OCI-LY3 (cell line): ENCODE results near the gene CDC25B.

Experiments
- CTCF ChIP-seq: fragments of 200-600, 300-600 bp; sonication (generic); IDR thresholded peaks from 2 replicates; pipeline ENCODE4 v1.5.1; 2014; ENCODE audit warnings: antibody characterized with exemption, low read length, low read depth
- EZH2phosphoT487 ChIP-seq: fragments of 200-600 bp; shearing (Covaris generic); IDR thresholded peaks from 2 replicates; pipeline ENCODE4 v1.6.1; 2018; ENCODE audit warnings: antibody characterized with exemption, mixed run types, low read depth

GRCh38 chr20:3767110-3767426 is 29.0 kb upstream of the CDC25B start:
- TF ChIP-seq CTCF (no peak), EZH2phosphoT487 (no peak)
